Activated T-cell treated with anti-CD3 and anti-CD28 coated beads for 24 hours (primary cell): ENCODE data around the gene MKS1.

Experiments
- DNase-seq: peaks from one replicate; pipeline ENCODE4 v3.0.0-alpha.2; 2020; ENCODE audit warnings: low read depth

The MKS1 gene

DNA sequence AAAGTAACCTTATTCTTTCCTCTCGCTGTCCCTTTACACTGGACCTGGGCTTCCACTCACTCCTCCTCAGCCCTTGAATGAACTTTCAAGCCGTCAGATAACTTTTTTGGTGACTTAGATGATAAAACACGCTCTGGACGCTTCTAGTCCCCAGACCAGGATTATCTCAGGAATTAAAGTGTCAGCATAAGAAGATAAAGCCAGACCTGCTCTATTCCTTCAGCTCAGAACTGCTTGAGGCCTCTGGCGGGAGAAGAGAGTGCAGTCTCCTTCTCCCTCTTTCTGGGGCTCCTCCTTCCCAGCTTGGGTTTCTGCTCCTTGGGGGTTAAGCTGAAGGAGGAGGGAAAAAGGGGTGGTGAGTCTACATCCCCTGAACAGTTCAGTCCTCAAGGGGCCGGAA, 25.9 kb upstream of the MKS1 start:
- no peak for DNase-seq

GRCh38 chr17:58242171-58242784, 23.2 kb upstream of the MKS1 start:
- DNase-seq: no peak

- no peak for DNase-seq
Measured at GRCh38 chr17:58239987-58240386, 20.9 kb upstream of the MKS1 start.

GRCh38 chr17:58238147-58238634, 19.1 kb upstream of the MKS1 start, which contains the start of gene LPO:
LPO (plus strand) TSS chr17:58238584; CDS start chr17:58242980, 4,396 bp downstream.
- DNase-seq: no peak

DNA sequence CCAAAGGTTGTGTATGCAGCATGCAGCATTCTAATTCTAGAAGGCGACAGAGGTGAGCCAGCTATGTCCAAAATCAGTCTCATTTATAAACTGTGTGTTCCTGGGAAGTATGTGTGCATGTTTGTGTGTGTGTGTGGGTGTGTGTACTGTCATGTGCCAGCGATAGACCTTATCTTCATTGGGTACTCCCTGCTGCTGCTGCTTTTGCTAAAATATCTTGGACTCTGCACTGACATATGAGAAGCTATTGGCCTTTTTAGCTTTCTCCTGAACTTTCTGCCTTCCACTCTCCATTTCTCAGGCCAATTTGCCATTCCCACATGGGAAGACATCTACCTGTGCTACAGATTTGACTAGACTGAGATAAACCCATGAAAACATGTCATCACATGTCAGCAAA, 17.3 kb upstream of the MKS1 start:
- no peak for DNase-seq

DNA sequence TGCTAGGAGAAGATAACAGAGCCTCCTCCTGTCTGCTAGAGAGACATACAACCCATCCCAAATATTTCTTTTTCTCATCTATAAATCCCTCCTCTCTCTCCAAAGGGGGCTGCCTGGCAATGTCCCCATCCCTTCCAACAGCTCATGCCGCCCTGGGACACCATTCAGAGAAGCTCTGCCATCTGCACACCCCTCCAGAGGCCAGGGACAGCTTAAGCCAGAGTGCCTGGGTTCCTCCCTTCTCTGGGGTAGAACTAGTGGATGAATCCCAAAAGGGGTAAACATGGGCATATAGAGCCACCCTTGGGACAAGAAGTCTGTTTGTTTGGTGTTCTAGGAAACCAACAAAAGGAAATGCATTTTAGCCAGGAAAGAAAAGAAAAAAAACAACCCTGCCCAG, 16.8 kb upstream of the MKS1 start:
- no peak for DNase-seq

- DNase-seq: no peak
Measured at GRCh38 chr17:58234512-58234911, 15.5 kb upstream of the MKS1 start.

DNA sequence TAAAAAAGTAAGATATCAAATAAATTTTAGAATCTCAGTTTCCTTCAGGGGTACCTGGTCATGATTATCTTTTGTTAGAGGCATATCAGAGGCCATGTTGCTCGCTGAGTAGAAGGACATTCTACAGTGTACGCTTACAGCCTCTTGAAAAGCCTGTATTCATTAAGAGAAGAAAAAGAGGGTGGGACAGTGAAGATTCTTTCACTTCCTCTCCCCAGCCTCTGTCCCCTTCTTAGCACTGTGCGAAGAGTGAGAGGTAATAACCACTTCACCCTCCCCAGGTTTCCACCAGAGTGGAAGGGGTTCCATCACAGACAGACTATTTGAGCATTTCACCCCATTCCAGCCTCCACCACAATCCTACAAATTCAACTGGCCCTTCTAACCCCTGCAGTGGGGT, 14.5 kb upstream of the MKS1 start:
- no peak for DNase-seq

GRCh38 chr17:58232707-58233156, 13.7 kb upstream of the MKS1 start:
- DNase-seq: no peak

GRCh38 chr17:58231641-58232040, 12.6 kb upstream of the MKS1 start:
- DNase-seq: no peak

DNA sequence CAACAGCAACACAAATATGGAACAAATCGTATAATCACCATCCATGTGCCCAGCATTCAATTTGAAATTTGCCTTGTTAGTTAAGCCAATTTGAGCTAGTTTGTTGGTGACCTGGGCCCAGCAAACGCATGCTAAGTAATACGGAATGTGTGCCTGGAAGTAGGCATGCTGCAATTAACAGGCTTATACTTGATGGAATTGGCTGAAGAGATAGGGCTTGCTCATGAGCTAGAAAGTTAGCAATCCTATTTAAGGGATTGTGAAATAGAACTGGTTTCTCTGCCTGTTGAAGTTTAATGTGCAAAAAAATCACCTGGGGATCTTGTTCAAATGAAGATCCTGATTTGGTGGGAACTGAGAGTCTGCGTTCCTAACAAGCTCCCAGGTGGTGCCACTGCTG, 10.8 kb upstream of the MKS1 start:
- no peak for DNase-seq

- DNase-seq: no peak
Measured at GRCh38 chr17:58229384-58229783, 10.3 kb upstream of the MKS1 start.

DNA sequence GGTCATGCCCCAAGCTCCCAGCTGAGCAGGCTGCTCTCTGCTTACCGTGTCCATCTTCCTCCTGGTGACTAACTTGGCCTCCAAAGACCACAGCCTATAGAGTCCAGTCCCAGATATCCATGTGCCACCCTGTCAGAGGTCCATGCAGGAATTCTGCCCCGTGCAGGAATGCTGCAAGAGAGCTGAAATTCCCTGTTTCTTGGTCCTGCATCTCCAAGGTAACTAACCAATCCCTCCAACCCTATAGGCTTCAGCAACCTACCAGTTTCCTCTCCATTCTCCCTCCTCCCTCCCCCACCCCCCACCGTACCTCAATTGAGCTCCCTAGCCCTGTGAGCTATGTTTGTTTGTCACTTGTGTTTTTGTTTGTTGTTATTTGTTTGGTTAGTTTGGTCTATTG, 9.6 kb upstream of the MKS1 start:
- DNase-seq: no peak

GRCh38 chr17:58227733-58228132, 8.7 kb upstream of the MKS1 start:
- DNase-seq: no peak

DNA sequence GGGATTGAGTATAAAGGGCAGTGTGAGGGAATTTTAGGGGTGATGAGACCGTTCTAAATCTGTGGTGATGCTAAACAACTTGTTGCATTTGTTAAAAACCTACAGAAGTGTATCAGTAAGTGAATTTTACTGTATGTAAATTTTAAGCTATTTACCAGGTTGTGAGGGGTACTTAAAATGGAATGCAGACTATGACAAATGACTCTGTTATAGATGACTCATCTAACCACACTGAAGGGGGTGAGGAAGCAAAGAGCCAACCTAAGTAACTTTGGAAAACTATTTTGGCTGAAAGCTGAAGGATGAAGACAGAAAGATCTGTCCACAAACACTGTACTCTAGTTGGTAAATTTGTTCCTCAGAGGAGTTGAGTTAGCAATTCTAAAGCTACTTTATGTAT, 5.3 kb upstream of the MKS1 start:
- no peak for DNase-seq

DNA sequence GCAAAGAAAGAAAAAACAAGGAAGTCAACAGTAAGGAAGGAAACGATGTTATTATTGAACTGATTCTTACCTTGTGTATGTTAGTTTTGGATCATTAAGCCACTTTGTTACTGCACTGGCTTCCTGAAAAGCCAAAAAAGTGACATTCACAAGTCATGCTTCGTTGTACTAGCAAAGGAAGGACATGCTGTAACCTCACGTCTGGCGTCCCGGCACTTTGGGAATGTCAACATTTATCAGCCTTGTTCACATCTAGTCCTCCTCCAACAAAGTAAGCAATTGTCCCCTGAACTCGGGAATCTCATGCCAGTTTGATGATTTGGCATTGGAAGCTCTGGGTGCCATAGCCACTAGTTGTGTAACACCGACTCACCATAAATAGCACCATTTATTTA, 731 bp upstream of the MKS1 start:
- no peak for DNase-seq

- no peak for DNase-seq
Measured at GRCh38 chr17:58217766-58218165, 1.3 kb downstream of the MKS1 start.

DNA sequence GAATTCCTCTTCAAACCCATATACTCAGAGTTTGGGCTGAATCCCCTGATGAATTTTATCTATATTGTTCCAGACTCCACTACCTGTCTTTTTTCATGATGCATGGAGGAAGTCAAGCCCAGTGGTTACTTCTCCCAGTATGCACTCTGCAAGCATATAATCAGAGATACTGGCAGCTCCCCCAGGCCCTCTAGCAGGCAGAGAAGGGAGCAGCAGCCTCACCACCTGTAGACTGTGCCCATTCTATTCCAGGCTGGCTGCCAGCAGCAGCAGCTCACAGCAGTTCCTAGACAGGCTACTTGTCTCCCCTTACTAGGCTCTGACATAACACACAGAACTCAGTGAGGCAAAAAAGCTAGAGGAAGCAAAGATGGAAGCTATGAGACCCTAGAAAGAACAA, 3.4 kb downstream of the MKS1 start:
- no peak for DNase-seq

DNA sequence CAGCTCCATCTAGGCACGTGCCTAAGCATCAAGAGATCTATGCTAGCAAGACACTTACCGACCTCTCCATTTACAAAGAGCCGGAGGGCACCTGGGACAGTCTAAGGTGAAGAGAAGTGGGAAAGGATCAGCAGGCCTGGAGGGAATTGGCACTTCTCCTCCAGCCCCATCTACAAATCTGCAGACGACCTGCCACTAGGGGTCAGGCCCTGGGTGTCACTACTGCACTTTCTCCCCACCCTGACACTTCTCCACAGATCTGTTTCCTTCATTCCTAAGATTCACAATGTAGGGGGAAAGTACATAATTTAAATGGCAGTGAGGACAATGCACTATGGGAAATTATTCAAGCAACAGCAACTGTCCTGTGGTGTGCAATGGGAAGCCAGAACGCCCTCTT, 8.1 kb downstream of the MKS1 start:
- no peak for DNase-seq

DNA sequence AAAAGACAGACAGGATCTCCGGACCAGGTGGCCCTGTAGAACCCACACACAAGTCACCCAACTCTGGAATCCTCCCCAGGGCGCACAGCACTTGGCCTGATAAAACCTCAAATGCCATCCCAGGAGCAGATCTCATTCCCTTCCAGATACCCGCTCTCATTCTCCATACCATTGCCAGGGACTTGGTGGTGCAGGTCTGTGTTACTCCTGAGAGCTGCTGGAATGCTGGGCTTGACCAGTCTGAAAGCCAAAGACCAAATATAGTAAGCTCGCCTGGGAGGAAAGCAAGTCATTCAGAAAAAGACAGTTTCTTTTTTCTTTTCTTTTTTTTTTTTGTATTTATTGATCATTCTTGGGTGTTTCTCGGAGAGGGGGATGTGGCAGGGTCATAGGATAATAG, 10.7 kb downstream of the MKS1 start:
- no peak for DNase-seq

DNA sequence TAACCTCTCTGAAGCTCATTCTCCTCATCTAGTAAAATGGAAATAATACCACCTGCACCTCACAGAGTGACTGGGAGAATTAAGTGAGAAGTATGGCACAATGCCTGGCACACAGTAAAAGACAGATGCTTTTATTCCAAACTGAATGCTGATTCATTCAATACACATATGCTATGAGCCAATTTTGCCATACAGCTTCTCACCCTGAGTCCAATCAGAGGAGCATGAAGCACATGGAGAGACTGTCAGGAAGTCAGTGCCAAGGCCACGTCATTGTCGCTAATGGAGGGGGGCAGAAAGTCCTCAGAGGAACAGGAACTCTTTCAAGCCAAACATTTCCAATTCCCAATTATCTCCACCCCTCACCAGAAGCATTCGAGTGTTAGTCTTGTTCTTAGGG, 11.6 kb downstream of the MKS1 start:
- no peak for DNase-seq

DNA sequence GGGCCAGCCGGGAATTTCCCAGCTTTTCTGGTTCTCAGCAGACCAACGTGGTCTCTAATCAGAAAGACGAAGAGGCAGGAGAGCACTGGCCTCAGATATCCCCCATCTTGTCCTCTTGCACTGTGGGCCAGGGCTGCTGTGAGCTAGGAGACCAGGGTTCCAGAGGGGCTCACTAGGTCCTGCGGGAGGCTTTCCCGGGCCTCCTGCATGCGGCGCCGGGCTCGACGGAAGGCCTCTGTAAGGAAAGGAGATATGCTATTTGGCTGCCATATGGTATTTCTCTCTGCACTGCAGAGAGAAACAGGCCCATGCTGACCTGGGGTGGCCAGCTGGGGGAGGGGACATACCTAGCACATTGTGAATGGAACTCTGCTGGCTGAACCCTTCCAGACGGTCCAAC, 13.1 kb downstream of the MKS1 start:
- DNase-seq: no peak

DNA sequence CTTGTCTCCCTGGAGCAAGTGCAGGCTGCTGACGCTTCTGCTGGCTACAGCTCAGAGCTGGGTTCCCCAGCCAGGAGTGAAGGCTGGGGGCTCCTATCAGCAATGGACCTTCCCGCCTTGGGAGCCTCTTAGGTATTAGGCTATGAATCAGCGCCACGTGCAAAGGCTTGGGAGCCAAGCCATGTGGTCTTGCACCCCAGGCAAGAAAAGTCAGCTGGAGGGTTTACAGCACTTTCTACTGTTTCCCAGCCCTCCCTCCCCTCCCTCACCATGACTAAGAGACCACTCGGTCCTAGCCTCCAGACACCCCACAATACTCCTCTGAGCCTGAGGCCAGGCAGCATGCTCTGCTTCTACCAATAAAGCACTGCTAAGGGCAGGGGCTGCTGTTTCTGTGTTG, 14.3 kb downstream of the MKS1 start:
- no peak for DNase-seq

GRCh38 chr17:58202859-58203258, 16.2 kb downstream of the MKS1 start:
- no peak for DNase-seq
